HG03558 (cell line): ENCODE measurements around the gene MIOX.

Experiments used
- ATAC-seq: cut with Tn5 transposase; IDR thresholded peaks from one replicate; pipeline ENCODE4 v1.9.1; 2021; ENCODE audit warnings: moderate number of reproducible peaks; ENCODE audit not compliant: unreplicated experiment; ENCODE audit errors: extremely low read depth

Gene MIOX

DNA sequence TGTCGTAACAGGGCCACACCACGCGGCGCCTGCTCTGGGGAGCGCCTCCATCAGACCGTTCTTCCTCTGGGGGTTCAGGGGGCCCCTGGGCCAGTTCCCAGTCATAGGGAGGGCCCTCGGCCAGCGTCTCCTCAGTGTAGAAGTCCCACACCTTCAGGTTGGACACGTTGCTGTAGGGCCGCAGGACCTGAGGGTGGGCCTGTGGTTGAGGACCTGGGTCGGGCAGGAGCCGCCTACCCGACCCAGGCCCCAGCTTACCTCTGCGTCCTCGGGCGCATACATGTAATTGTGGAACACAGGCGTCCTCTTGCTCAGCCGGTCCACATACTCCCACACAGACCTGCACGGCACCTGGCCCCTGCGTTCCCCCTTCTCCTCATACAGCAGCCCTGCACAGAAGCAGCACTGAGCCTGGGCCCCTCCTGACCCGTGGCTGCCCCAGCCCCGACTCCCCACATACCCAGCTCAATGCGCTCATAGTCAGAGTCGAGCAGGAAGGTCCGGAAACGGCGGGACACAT, 32.0 kb upstream of the MIOX start:
- no peak for ATAC-seq

DNA sequence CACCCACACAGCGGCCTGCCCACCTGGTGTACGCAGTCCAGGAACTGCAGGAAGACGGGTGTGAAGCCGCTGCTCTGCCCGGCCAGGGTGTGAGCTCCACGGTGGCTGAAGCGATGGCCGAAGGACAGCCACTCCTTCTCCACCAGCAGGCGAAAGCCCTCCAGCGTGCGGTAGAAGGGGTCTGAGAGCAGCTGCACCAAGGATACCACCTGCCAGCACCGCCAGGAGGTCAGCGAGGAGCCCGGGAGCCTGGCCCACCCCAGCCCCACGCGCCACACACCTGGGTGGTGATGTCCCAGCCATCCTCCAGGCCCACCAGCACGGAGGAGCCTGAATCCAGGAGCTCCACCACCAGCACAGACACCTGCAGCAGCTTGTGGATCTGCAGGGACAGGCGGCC, 31.5 kb upstream of the MIOX start:
- no peak for ATAC-seq

DNA sequence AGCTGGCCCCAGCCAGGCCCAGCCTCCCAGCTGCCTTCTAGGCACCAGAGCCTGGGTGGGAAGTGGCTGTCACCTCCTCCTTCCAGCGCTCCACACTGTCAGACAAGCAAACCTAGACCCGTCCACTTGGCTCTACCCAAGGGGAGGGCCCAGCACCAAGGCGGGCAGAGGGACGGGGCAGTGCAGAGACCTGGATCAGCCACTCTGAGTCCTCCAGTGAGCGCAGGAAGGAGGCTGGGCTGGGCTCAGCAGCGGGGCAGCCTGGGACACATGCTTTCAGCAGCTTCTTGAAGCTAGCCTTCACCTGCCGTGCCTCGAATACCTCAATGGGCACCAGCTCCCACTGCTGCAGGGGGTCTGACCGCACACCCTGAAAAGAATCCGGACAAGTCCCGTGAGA, 30.6 kb upstream of the MIOX start:
- no peak for ATAC-seq

- no peak for ATAC-seq
These were observed 30.0 kb upstream of the MIOX start for GRCh38 chr22:50456466-50457234.

GRCh38 chr22:50459016-50459415, 27.6 kb upstream of the MIOX start:
- ATAC-seq, result no peak

- ATAC-seq, result no peak
These were observed 27.0 kb upstream of the MIOX start for GRCh38 chr22:50459496-50460140.

DNA sequence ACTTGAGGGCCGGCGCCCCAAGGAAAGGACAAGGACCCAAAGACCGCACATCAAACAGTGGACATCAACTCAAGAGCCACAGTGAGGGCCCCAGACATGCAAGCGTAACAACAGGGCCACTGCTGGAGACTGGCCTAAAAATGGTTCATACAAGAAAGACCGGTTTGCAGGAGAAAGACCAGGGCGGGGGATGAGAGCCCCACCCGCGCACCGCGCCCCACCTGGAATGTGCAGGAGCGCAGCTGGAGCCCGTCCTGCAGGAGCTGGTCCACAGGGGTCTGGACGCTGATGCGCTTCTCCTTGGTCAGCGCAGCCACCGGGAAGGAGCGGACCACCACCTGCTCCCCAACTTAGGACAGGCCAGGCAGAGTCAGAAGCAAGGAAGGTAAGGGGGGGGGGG, 25.7 kb upstream of the MIOX start:
- ATAC-seq, result no peak

- ATAC-seq, result no peak
These were observed 25.1 kb upstream of the MIOX start for GRCh38 chr22:50461536-50461935.

DNA sequence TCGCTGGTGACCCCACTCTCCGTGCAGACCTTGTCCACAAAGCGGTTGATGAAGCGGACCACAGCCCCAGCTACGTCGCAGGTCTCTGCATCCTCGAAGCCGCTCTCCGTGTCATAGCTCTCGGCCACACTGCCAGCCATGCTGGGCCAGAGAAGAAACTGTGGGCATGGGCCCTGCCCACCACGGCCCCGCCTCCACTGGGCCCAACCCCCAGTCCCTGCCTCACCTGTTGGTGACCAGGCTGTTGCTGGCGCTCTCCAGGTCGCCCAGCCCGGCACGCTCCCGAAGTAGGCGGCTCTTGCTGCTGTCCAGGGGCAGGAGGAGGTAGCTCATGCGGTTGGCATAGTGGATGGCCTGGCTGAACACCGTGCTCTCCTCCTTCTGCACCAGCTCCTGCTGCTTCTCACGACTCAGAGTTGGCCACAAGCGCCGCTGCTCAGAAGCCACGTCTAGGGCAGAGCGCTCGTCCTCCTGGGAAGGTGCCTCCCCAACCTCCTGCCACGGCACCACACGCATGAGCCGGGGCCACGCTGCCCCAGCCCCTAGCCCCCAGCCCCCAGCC, 24.6 kb upstream of the MIOX start:
- no peak for ATAC-seq

- no peak for ATAC-seq
These were observed 23.3 kb upstream of the MIOX start for GRCh38 chr22:50463188-50463900.

- no peak for ATAC-seq
These were observed 22.2 kb upstream of the MIOX start for GRCh38 chr22:50464451-50464850.

DNA sequence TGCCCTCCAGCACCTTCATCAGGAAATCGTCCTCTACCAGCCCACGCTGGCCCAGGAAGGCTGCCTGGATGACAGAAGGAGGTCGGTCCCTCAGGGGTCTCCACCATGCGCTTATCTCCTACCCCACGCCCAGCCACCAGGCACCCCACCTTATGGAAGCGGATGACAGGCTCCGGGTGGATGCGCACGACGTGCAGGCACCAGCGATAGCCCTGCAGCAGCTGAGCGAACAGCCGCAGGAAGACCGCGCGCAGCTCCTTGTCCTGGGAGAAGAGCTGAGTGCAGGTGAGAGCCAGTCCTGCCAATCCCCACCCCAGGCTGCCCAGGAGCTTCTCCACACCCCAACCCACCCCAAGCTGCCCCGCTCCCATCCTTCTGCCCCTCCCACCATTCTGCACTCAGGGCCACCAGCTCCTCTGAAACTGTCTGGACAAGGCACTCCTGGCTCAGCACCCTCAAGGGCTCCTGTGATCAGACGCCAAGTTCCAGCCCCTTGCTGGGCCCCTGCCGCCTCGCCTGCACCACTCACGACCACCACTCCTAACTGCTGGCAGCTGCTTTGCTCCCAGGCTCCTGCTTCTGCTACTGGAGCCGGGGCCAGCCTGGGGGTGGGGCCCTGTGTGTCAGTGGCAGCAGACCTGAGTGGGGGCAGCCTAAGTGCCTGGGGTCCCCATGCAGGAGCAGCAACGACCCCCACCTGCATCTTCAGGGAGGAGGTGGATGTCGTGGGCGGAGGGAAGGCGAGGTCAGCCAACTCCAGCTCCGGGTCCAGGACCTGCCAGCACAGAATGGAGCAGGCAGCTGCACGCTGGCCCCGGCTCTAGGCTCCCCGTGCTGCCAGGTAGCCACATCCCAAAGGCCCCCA, 21.4 kb upstream of the MIOX start:
- ATAC-seq, result no peak

GRCh38 chr22:50467341-50467740, 19.3 kb upstream of the MIOX start:
- no peak for ATAC-seq

DNA sequence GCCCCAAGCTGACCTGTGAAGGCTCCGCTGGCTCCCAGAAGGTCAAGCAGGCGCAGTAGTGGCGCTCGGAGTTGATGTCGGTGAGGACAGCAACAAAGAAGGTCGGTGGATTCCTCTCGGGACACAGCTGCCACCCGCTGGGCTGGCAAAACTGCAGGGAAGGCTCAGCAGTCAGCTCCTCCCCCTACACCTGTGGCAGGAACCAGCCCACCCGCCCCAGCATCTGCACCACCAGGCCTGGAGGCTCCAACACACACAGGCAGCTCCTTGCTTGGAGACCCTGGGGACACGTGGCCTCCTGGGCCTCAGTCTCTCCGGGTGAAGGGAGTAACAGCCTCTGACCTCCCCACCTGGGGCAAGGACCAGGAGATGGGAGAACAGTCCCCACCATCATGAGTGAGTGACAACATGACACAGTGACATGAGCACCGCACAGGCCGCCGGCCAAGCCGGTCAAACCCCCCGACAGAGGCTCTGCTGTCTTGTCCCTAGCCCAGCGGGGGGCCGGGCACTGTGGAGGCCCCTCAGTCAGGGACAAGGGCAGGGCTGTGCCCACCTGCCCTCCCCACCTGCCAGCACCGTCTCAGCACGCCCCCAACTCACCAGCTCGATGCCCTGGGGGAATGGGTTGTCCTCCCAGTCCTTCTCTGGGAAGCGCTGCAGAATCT, 18.8 kb upstream of the MIOX start:
- no peak for ATAC-seq

GRCh38 chr22:50468626-50469025, 18.0 kb upstream of the MIOX start:
- ATAC-seq, result no peak

DNA sequence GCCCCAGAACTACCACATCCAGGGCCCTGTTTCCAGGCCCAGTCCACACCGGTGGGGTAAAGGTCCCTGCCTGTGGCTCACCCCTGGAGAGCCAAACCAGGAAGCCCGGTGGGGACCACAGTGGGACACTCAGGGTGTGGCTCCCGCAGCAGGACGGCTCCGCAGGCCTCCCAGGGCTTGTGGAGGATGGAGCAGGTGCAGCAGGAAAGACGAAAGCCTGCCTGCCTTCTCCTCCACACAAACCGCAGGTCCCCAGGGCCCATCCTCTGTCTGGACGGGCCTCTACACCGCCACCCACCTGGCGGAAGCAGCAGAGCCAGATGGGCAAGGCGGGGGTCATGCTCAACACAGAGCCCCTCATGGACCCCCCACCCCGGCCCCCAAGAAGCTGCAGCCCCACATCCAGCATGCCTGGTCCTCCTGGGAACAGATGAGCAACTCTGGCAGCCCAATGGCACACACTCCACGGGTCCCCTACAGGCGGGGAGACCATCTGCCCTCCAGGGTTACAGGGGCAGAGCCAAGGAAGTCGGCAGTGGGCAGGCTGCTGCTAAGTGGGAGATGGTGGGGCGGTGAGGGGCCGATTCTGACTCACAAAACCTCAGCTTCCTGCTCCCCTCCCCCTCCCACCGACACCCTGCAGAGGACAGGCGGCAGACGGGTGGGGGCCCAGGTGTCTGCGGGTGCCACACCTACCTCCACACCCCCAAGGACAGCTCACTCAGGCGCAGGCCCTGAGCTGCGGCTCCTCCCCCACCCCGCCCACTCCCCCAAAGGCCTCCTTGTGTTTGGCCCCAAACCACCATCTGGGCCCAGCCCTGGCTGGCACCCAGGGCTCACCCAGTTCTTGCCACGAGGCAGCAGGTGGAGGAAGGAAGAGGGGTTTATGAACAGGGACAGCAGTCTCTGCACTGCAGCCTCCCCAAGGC, 17.0 kb upstream of the MIOX start:
- ATAC-seq, result no peak

DNA sequence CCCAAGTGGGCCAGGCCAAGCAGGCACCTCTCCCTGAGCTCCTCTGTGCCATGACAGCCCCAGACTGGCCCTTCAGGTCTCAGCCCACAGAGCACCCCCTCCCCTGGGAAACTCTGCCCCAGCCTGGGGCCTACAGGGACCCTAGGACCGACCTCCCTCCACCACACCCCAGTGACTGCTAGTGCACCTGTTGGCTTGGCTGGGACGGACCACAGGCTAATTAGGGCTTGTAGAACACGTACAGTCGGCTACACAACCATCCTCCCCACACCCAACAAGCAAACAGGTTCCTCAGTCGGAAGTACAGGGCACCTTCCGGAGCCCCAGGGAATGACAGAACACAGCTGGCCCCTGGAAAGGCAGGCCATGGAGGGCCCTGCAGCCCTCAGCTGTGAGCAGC, 16.2 kb upstream of the MIOX start:
- ATAC-seq, result no peak

DNA sequence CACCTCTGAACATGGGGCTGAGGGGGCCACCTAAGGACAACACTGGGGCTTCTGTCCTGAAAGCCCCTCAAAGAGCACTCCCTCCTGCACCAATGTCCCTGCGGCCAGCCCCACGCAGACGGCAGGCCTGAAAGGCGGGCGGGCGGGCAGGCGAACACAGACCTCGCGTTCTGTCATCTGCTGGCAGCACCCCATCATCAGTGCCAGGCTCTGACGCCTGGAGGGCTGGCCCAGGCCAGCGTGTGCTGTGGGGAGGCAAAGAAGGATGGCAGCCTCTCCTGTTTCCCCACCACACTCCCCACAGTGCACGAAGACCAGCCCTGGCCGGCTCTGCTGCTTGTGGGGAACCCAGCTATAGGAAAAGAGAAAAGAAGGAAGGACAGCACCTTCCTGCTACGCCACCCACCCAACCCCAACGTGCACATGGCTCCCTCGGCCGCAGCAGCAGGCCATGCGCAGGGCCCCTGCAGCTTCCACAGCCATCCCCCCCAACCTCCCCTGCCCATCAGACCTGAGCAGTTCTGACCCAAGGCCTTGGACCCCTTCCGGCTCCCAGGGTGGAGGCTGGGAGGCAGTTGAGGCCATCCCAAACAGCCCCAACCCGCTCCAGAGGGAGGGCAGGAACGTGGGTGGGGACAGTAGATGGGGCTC, 15.3 kb upstream of the MIOX start:
- ATAC-seq, result no peak
